ENCODE data around the gene TRIP12.
"Not testable (repeated sequence)": the region's sequence is repeated elsewhere in the genome, so short reads cannot be mapped to it uniquely, and the experiment has no call there.

Gene TRIP12

DNA sequence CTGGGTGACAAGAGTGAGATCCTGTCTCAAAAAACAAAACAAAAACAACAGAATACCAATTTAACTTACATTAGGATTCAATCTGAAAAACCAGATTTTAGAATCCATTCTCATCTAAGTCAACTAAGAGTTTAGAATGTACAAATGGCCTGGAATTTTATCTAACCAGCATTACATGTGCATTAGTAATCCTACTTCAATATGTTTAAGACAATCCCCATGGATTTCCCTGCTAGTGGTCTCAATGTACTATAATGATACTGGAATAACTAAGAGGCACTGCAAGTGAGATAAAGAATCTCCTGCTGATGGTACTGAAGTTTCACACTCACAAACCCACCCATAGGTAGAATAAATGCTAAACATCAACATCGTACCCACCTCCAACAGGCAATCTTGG is 153.6 kb downstream of the TRIP12 start:
- no peak for DNase-seq (ENCODE audit: low read depth, low spot score)
- H3K36me3 ChIP-seq (ENCODE audit: insufficient read depth, insufficient read length, low read length) = peaks cover 84% of the 10 kb centered on the region
- no peak for TF ChIP-seq ZNF274 (IDR thresholded peaks at IDR 0.05; ENCODE audit: low read depth, low read length)
- TF ChIP-seq YY1 (IDR thresholded peaks at IDR 0.05; ENCODE audit: insufficient read depth, insufficient read length) = no peak
- no peak for TF ChIP-seq SUZ12 (IDR thresholded peaks at IDR 0.05; ENCODE audit: extremely low read depth, insufficient read depth, insufficient read length)

DNA sequence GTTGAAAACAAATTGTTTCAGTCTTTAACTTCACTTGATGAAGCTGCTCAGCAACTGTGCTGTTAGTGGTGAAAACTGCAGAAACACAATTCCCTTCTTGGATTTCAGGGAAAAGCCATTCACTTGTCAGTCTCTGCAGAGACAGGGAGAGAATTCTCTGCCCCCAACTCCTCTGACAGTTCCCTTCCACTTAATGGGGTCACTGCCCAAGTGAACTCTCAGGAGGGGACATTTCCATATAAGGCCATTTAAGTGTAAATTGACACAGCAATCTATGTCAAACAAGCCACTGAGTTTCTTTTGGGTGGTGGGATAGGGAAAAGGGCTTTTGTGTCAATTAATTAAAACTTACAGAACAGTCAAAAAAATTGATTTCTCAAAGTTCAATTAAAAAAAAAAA is 156.1 kb downstream of the TRIP12 start:
- TF ChIP-seq SUZ12 (IDR thresholded peaks at IDR 0.05; ENCODE audit: extremely low read depth, insufficient read depth, insufficient read length) (no peak), ZNF274 (IDR thresholded peaks at IDR 0.05; ENCODE audit: low read depth, low read length) (no peak), YY1 (IDR thresholded peaks at IDR 0.05; ENCODE audit: insufficient read depth, insufficient read length) (no peak)
- Histone ChIP-seq H3K9me3 (ENCODE audit: insufficient read depth, low read length) (no peaks in the 10 kb centered on the region), H3K4me1 (ENCODE audit: insufficient read depth, insufficient read length) (no peaks in the 10 kb centered on the region), H3K27me3 (ENCODE audit: insufficient read depth, insufficient read length) (no peaks in the 10 kb centered on the region), H3K4me3 (ENCODE audit: insufficient read length, low read depth) (no peak overlapping the region), H3K36me3 (ENCODE audit: insufficient read depth, insufficient read length, low read length) (peaks cover 66% of the 10 kb centered on the region), H3K9ac (ENCODE audit: insufficient read length, low read depth) (no peak overlapping the region)
- DNase-seq (ENCODE audit: low read depth, low spot score) = no peak

More for the DNA sequence above, 153.6 kb downstream of the TRIP12 start:
- no peak overlapping the region for H3K9ac ChIP-seq (ENCODE audit: insufficient read length, low read depth)
- no peaks in the 10 kb centered on the region for H3K4me1 ChIP-seq (ENCODE audit: insufficient read depth, insufficient read length)
- H3K4me3 ChIP-seq (ENCODE audit: insufficient read length, low read depth) = no peak overlapping the region
- no peaks in the 10 kb centered on the region for H3K27me3 ChIP-seq (ENCODE audit: insufficient read depth, insufficient read length)
- no peaks in the 10 kb centered on the region for H3K9me3 ChIP-seq (ENCODE audit: insufficient read depth, low read length)

DNA sequence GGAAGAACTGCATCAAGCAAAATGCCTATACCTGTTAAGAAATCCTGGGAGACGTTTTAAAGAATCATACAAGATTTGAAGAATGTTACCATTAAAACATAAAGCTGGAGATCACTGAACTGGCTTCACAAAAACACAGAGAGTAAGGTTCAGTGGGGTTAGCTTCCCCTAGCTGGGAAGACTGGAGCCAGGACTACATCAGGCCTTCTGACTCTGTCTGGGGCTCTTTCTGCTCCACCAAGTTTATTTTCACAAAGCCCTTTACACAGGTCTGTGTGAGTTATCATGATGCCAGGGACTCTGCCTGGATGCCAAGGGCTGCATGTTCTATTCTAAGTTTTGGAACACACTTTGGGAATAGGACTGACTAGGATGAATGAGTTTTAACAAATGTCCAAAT is 160.1 kb downstream of the TRIP12 start:
- Histone ChIP-seq H3K4me3 (ENCODE audit: insufficient read length, low read depth) (no peak overlapping the region), H3K36me3 (ENCODE audit: insufficient read depth, insufficient read length, low read length) (peaks cover 29% of the 10 kb centered on the region), H3K4me1 (ENCODE audit: insufficient read depth, insufficient read length) (no peaks in the 10 kb centered on the region), H3K27me3 (ENCODE audit: insufficient read depth, insufficient read length) (no peaks in the 10 kb centered on the region), H3K9ac (ENCODE audit: insufficient read length, low read depth) (no peak overlapping the region), H3K9me3 (ENCODE audit: insufficient read depth, low read length) (no peaks in the 10 kb centered on the region)
- TF ChIP-seq ZNF274 (IDR thresholded peaks at IDR 0.05; ENCODE audit: low read depth, low read length) (no peak), YY1 (IDR thresholded peaks at IDR 0.05; ENCODE audit: insufficient read depth, insufficient read length) (no peak), SUZ12 (IDR thresholded peaks at IDR 0.05; ENCODE audit: extremely low read depth, insufficient read depth, insufficient read length) (no peak)
- no peak for DNase-seq (ENCODE audit: low read depth, low spot score)

DNA sequence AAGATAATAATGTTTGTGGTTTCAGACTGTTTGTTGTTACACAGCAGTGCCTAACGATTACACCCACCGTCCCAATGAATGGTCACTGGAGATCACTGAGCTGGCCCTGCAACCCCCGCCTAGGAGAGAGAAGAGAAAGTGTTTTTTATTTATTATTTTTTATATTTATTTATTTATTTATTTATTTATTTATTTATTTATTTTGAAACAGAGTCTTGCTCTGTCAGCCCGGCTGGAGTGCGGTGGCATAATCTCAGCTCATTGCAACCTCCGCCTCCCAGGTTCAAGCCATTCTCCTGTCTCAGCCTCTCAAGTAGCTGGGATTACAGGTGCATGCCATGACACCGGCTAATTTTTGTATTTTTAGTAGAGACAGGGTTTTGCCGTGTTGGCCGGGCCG is 164.3 kb downstream of the TRIP12 start:
- not testable (repeated sequence) for H3K9ac ChIP-seq (ENCODE audit: insufficient read length, low read depth); H3K4me3 ChIP-seq (ENCODE audit: insufficient read length, low read depth); DNase-seq (ENCODE audit: low read depth, low spot score)

DNA sequence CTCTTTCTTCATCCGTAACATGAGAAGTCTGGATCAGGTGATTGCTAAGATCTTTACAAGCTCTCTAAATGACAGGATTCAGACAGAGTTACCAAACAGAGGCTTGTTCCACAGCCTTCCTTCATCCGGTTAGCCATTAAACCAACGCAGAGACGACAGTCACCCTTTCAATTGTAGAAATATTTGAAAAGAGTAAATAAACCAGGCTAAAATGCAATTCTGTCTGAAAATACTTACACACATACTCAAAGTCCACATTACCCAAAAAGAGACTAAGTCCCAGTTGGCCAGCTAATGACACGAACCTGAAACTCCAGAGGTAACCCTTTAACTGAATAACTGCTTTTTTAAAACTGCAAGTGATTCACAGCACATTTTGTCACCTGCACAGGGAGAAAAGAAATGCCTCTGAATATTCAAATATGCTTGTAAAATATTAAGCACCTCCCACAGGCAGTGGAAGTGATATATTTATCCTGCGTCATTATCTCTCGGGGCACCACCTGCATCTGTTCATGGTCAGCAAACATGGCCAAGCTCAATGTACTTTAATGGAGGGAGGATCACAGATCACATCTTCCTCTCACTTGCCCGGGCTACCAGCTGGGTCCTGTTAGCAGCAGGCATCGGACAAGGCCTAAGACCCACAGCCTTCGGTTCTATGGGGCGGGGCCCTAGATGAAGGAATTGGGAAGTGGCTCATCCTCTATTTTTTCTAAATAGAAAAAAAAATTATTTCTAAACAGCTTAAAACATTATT is 168.7 kb downstream of the TRIP12 start:
- no peak overlapping the region for H3K9ac ChIP-seq (ENCODE audit: insufficient read length, low read depth)
- no peak overlapping the region for H3K4me3 ChIP-seq (ENCODE audit: insufficient read length, low read depth)
- H3K4me1 ChIP-seq (ENCODE audit: insufficient read depth, insufficient read length) = no peaks in the 10 kb centered on the region
- no peaks in the 10 kb centered on the region for H3K9me3 ChIP-seq (ENCODE audit: insufficient read depth, low read length)
- DNase-seq (ENCODE audit: low read depth, low spot score) = no peak
- H3K36me3 ChIP-seq (ENCODE audit: insufficient read depth, insufficient read length, low read length) = no peaks in the 10 kb centered on the region
- no peaks in the 10 kb centered on the region for H3K27me3 ChIP-seq (ENCODE audit: insufficient read depth, insufficient read length)
- TF ChIP-seq YY1 (IDR thresholded peaks at IDR 0.05; ENCODE audit: insufficient read depth, insufficient read length) (no peak), ZNF274 (IDR thresholded peaks at IDR 0.05; ENCODE audit: low read depth, low read length) (no peak), SUZ12 (IDR thresholded peaks at IDR 0.05; ENCODE audit: extremely low read depth, insufficient read depth, insufficient read length) (no peak)

More for the DNA sequence above, 164.3 kb downstream of the TRIP12 start:
- not testable (repeated sequence) for H3K4me1 ChIP-seq (ENCODE audit: insufficient read depth, insufficient read length); H3K27me3 ChIP-seq (ENCODE audit: insufficient read depth, insufficient read length); H3K36me3 ChIP-seq (ENCODE audit: insufficient read depth, insufficient read length, low read length); H3K9me3 ChIP-seq (ENCODE audit: insufficient read depth, low read length)

DNA sequence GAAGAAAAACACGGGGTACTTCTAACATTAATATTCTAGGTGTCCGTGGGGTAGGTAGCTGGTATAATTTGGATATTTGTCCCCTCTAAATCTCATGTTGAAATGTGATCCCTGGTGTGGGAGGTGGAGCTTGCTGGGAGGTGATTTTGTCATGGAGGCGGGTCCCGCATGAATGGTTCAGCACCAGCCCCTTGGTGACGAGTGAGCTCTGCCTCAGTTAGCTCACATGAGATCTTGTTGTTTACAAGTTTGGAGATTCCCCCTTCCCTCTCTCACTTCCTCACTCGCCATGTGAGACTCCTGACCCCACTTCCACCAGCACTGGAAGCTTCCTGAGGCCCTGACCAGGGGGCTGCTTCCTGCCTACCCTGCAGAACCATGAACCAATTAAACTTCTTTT is 172.0 kb downstream of the TRIP12 start:
- Histone ChIP-seq H3K36me3 (ENCODE audit: insufficient read depth, insufficient read length, low read length) (no peaks in the 10 kb centered on the region), H3K4me3 (ENCODE audit: insufficient read length, low read depth) (no peak overlapping the region), H3K9ac (ENCODE audit: insufficient read length, low read depth) (no peak overlapping the region), H3K27me3 (ENCODE audit: insufficient read depth, insufficient read length) (no peaks in the 10 kb centered on the region), H3K9me3 (ENCODE audit: insufficient read depth, low read length) (no peaks in the 10 kb centered on the region), H3K4me1 (ENCODE audit: insufficient read depth, insufficient read length) (no peaks in the 10 kb centered on the region)
- no peak for DNase-seq (ENCODE audit: low read depth, low spot score)
- TF ChIP-seq YY1 (IDR thresholded peaks at IDR 0.05; ENCODE audit: insufficient read depth, insufficient read length) (no peak), SUZ12 (IDR thresholded peaks at IDR 0.05; ENCODE audit: extremely low read depth, insufficient read depth, insufficient read length) (no peak), ZNF274 (IDR thresholded peaks at IDR 0.05; ENCODE audit: low read depth, low read length) (no peak)

DNA sequence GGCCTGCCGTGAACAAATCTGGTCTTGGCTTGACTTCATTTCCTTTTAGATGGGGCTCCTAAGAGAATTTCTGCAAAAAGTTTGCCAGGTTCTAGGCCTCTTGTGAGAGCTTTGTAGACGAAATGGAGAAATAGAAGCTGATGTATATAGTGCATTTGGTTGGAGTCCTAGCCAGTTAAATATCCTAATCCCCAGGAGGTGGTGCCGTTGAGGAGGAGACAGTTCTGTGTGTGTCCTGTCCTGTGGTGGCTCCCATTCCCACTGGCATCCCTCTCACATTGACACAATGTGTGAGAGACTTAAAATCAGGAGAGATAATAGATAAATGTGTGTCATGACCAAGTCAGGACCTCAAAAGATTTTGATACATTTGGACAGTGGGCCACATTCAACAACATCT is 172.9 kb downstream of the TRIP12 start:
- no peak for TF ChIP-seq ZNF274 (IDR thresholded peaks at IDR 0.05; ENCODE audit: low read depth, low read length)
- TF ChIP-seq SUZ12 (IDR thresholded peaks at IDR 0.05; ENCODE audit: extremely low read depth, insufficient read depth, insufficient read length) = no peak
- no peak for DNase-seq (ENCODE audit: low read depth, low spot score)

DNA sequence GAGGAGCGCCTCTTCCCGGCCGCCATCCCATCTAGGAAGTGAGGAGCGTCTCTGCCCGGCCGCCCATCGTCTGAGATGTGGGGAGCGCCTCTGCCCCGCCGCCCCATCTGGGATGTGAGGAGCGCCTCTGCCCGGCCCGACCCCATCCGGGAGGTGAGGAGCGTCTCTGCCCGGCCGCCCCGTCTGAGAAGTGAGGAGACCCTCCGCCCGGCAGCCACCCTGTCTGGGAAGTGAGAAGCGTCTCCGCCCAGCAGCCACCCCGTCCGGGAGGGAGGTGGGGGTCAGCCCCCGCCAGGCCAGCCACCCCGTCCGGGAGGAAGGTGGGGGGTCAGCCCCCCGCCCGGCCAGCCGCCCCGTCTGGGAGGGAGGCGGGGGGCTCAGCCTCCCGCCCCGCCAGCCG is 179.1 kb downstream of the TRIP12 start:
- H3K9me3 ChIP-seq (ENCODE audit: insufficient read depth, low read length) = peaks cover 18% of the 10 kb centered on the region
- not testable (repeated sequence) for H3K27me3 ChIP-seq (ENCODE audit: insufficient read depth, insufficient read length); H3K36me3 ChIP-seq (ENCODE audit: insufficient read depth, insufficient read length, low read length); H3K4me3 ChIP-seq (ENCODE audit: insufficient read length, low read depth); H3K9ac ChIP-seq (ENCODE audit: insufficient read length, low read depth); H3K4me1 ChIP-seq (ENCODE audit: insufficient read depth, insufficient read length); DNase-seq (ENCODE audit: low read depth, low spot score)

More for the DNA sequence above, 172.9 kb downstream of the TRIP12 start:
- H3K4me3 ChIP-seq (ENCODE audit: insufficient read length, low read depth) = no peak overlapping the region
- no peaks in the 10 kb centered on the region for H3K4me1 ChIP-seq (ENCODE audit: insufficient read depth, insufficient read length)
- no peaks in the 10 kb centered on the region; the same call in 1 of the 2 replicates for H3K9me3 ChIP-seq (ENCODE audit: insufficient read depth, low read length)
- no peak overlapping the region for H3K9ac ChIP-seq (ENCODE audit: insufficient read length, low read depth)
- H3K36me3 ChIP-seq (ENCODE audit: insufficient read depth, insufficient read length, low read length) = no peaks in the 10 kb centered on the region
- H3K27me3 ChIP-seq (ENCODE audit: insufficient read depth, insufficient read length) = no peaks in the 10 kb centered on the region
